Neural progenitor cell (in vitro differentiated cells): ENCODE data around the gene LDAH. TPM values are rescaled to one million over a fixed set of nuclear protein-coding genes. Genes with fewer than 3 reads are reported as not detected.

Experiments
- DNase-seq: peaks from one replicate; pipeline ENCODE4 v3.0.0-alpha.2; 2016; ENCODE audit warnings: low spot score
- H2AFZ ChIP-seq: fragments of 200-600 bp; sonication (generic); replicated peaks from 2 replicates; pipeline ENCODE4 v1.6.1; 2016; ENCODE audit warnings: antibody characterized with exemption
- H3F3A ChIP-seq: fragments of 200-600 bp; sonication (generic); 2 replicates; pipeline ENCODE4 v1.6.1; 2016; ENCODE audit warnings: antibody characterized with exemption, low read depth
- H3K27ac ChIP-seq: fragments of 200-600 bp; sonication (generic); 2 replicates; pipeline ENCODE4 v1.5.1; 2016; ENCODE audit warnings: mild to moderate bottlenecking
- H3K27me3 ChIP-seq: fragments of 200-600 bp; sonication (generic); 2 replicates; pipeline ENCODE4 v1.6.1; 2016; ENCODE audit warnings: mild to moderate bottlenecking, moderate library complexity
- H3K36me3 ChIP-seq: fragments of 200-600 bp; sonication (generic); 2 replicates; pipeline ENCODE4 v1.5.1; 2016
- H3K4me1 ChIP-seq: fragments of 200-600 bp; sonication (generic); 2 replicates; pipeline ENCODE4 v1.6.1; 2016; ENCODE audit warnings: mixed run types
- H3K4me2 ChIP-seq: fragments of 200-600 bp; sonication (generic); 2 replicates; pipeline ENCODE4 v1.6.1; 2016
- H3K4me3 ChIP-seq: fragments of 200-600 bp; sonication (generic); 2 replicates; pipeline ENCODE4 v1.5.1; 2016
- H3K79me2 ChIP-seq: fragments of 200-600 bp; sonication (generic); 2 replicates; pipeline ENCODE4 v1.6.1; 2016; ENCODE audit warnings: low read depth
- H3K9ac ChIP-seq: fragments of 200-600 bp; sonication (generic); 2 replicates; pipeline ENCODE4 v1.6.1; 2016
- H3K9me3 ChIP-seq: fragments of 200-600 bp; sonication (generic); 2 replicates; pipeline ENCODE4 v1.5.1; 2016; ENCODE audit warnings: low read depth
- H4K20me1 ChIP-seq: fragments of 200-600 bp; sonication (generic); 2 replicates; pipeline ENCODE4 v1.6.1; 2016; ENCODE audit warnings: low read depth
- H3K27ac Mint-ChIP-seq: 3 replicates; pipeline ENCODE4 v1.8.0; 2021; ENCODE audit warnings: mixed read lengths
- H3K27me3 Mint-ChIP-seq: 2 replicates; pipeline ENCODE4 v1.8.0; 2022; ENCODE audit warnings: low read depth, mild to moderate bottlenecking, inconsistent platforms, moderate library complexity, mixed read lengths; ENCODE audit not compliant: insufficient read depth
- H3K36me3 Mint-ChIP-seq: 3 replicates; pipeline ENCODE4 v1.8.0; 2021; ENCODE audit warnings: mixed read lengths
- H3K4me1 Mint-ChIP-seq: 3 replicates; pipeline ENCODE4 v1.8.0; 2021; ENCODE audit warnings: mixed read lengths
- H3K4me3 Mint-ChIP-seq: 3 replicates; pipeline ENCODE4 v1.8.0; 2021; ENCODE audit warnings: mild to moderate bottlenecking, moderate library complexity, mixed read lengths
- H3K9me3 Mint-ChIP-seq: 3 replicates; pipeline ENCODE4 v1.8.0; 2020; ENCODE audit warnings: mixed read lengths
- CTCF ChIP-seq: fragments of 200-600 bp; sonication (generic); IDR thresholded peaks from 2 replicates; pipeline ENCODE4 v1.5.1; 2017; ENCODE audit warnings: antibody characterized with exemption, mild to moderate bottlenecking
- EZH2 ChIP-seq: fragments of 200-600 bp; sonication (generic); IDR thresholded peaks from 2 replicates; pipeline ENCODE4 v1.6.1; 2017; ENCODE audit warnings: antibody characterized with exemption, mild to moderate bottlenecking, moderate library complexity
- EZH2phosphoT487 ChIP-seq: fragments of 200-600 bp; sonication (generic); IDR thresholded peaks from 2 replicates; pipeline ENCODE4 v1.6.1; 2017; ENCODE audit warnings: antibody characterized with exemption
- total RNA-seq: library from RNA; depleted of rRNA; stranded (reverse); fragments of >200 nt; gene quantifications from 2 replicates; pipeline ENCODE4 v1.2.3, GENCODE V29; 2015; ENCODE audit warnings: low replicate concordance

Gene LDAH
- total RNA-seq, 1 donor from 2014 or later, result 45.2 TPM

- peak; percentile 37 for DNase-seq
- Histone ChIP-seq H3F3A (peaks cover 9% of the 10 kb centered on the region), H3K36me3 (no peaks in the 10 kb centered on the region), H2AFZ (no peak overlapping the region), H3K9me3 (no peaks in the 10 kb centered on the region), H3K79me2 (no peaks in the 10 kb centered on the region), H3K4me3 (no peak overlapping the region), H3K4me2 (peak overlapping the region; percentile 49), H3K27me3 (peaks cover 92% of the 10 kb centered on the region), H3K27ac (no peak overlapping the region), H3K9ac (no peak overlapping the region), H3K4me1 (peaks cover 28% of the 10 kb centered on the region), H4K20me1 (peaks cover 77% of the 10 kb centered on the region)
- Mint-ChIP-seq H3K36me3 (peaks cover 7% of the 10 kb centered on the region), H3K9me3 (no peaks in the 10 kb centered on the region), H3K27ac (no peak overlapping the region), H3K4me3 (peak overlapping the region; percentile 52), H3K27me3 (peaks cover 69% of the 10 kb centered on the region), H3K4me1 (peaks cover 42% of the 10 kb centered on the region)
- no peak for TF ChIP-seq EZH2
- peak; percentile 36 for TF ChIP-seq EZH2phosphoT487
These were observed 151.2 kb downstream of the LDAH start for GRCh38 chr2:20671736-20672080.

- peaks cover 73% of the 10 kb centered on the region for H3K27me3 Mint-ChIP-seq
- no peaks in the 10 kb centered on the region for H3K79me2 ChIP-seq
- no peak overlapping the region for H3K4me3 ChIP-seq
- TF ChIP-seq CTCF, result no peak
- TF ChIP-seq EZH2, result peak; percentile 61
- TF ChIP-seq EZH2phosphoT487, result peak; percentile 56
- H3K27me3 ChIP-seq, result peaks cover 97% of the 10 kb centered on the region
- peak overlapping the region; percentile 52 for H3K4me3 Mint-ChIP-seq
- peak overlapping the region; percentile 56 for H3K4me2 ChIP-seq
- H3K27ac Mint-ChIP-seq, result no peak overlapping the region
- peak; percentile 52 for DNase-seq
- H3K9me3 Mint-ChIP-seq, result no peaks in the 10 kb centered on the region
- H3K9ac ChIP-seq, result no peak overlapping the region
- no peaks in the 10 kb centered on the region for H3K36me3 ChIP-seq
- peaks cover 41% of the 10 kb centered on the region for H3K4me1 Mint-ChIP-seq
- H3K36me3 Mint-ChIP-seq, result peaks cover 7% of the 10 kb centered on the region
- peaks cover 76% of the 10 kb centered on the region for H4K20me1 ChIP-seq
- H2AFZ ChIP-seq, result peak overlapping the region; percentile 53
- H3F3A ChIP-seq, result peaks cover 9% of the 10 kb centered on the region
- H3K27ac ChIP-seq, result no peak overlapping the region
- no peaks in the 10 kb centered on the region for H3K9me3 ChIP-seq
- peaks cover 30% of the 10 kb centered on the region for H3K4me1 ChIP-seq
These were observed 151.7 kb downstream of the LDAH start for GRCh38 chr2:20671036-20671735.

- Histone ChIP-seq H3K9me3 (no peaks in the 10 kb centered on the region), H3K79me2 (no peaks in the 10 kb centered on the region), H3K27ac (no peak overlapping the region), H3K4me1 (peaks cover 37% of the 10 kb centered on the region), H2AFZ (peak overlapping the region; percentile 53), H3K9ac (no peak overlapping the region), H3K4me3 (no peak overlapping the region), H3K27me3 (peaks cover 100% of the 10 kb centered on the region), H4K20me1 (peaks cover 75% of the 10 kb centered on the region), H3K36me3 (no peaks in the 10 kb centered on the region), H3F3A (peaks cover 9% of the 10 kb centered on the region), H3K4me2 (peak overlapping the region; percentile 56)
- peaks cover 37% of the 10 kb centered on the region for H3K4me1 Mint-ChIP-seq
- peak overlapping the region; percentile 72 for H3K4me3 Mint-ChIP-seq
- H3K27me3 Mint-ChIP-seq, result peaks cover 75% of the 10 kb centered on the region
- H3K9me3 Mint-ChIP-seq, result no peaks in the 10 kb centered on the region
- H3K36me3 Mint-ChIP-seq, result peaks cover 7% of the 10 kb centered on the region
- peak; percentile 63 for DNase-seq
- H3K27ac Mint-ChIP-seq, result no peak overlapping the region
- TF ChIP-seq CTCF (no peak), EZH2 (peak; percentile 96), EZH2phosphoT487 (peak; percentile 87)
These were observed 152.4 kb downstream of the LDAH start for GRCh38 chr2:20670315-20671035.
